VCaP (cell line): ENCODE results near the gene ZDHHC14.

Source experiments
- H3K27ac ChIP-seq: fragments of 450-650 bp; 2 replicates; pipeline ENCODE4 v1.5.1; 2017
- CTCF ChIP-seq: fragments of 450-650 bp; conservative IDR thresholded peaks from 2 replicates; pipeline ENCODE4 v1.5.1; 2017; ENCODE audit warnings: mild to moderate bottlenecking, moderate library complexity

Gene ZDHHC14

GRCh38 chr6:157517601-157518359 is 136.8 kb downstream of the ZDHHC14 start:
- TF ChIP-seq CTCF: no peak
- H3K27ac ChIP-seq: no peak overlapping the region

GRCh38 chr6:157518397-157519250 is 137.6 kb downstream of the ZDHHC14 start:
- TF ChIP-seq CTCF: no peak
- H3K27ac ChIP-seq: no peak overlapping the region

DNA sequence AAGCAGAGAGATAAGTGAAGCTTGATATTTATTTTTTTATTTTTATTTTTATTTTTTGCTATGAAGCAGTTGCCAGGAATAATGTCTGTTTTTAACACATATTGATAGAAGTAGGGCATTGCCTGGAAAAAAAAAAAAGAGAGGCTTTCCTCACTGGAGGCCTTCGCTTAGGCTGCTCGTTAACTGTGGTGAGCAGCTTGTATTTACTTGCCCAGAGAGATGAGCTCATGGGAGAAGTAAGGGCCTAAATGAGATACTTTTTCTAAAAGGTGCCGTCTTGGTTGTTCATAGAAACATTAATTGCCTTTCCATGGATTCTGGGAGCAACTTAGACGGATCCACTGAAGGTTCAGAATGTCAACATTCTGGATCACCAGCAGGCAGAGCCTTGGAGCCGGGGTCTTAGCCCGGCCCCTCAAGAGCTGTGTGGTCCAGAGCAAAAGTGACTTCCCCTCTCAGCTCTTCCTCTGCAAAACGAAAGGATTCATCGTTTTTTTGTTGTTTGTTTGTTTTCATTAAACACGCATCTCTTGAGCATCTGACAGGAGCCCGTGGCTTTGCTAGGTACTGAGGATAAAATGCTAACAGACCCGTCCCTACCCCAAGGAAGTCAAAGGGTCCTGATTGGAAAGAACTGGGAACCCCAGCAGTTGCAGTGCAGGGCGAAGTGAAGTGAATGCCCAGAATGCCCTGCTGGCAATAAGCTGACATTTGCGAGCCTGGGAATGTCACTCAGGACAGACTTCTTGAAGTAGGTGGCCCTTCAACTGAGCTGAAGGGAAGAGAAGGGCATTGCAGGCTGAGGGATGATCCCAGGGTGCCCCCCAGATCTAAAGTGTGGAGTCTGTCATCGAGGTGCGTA is 138.5 kb downstream of the ZDHHC14 start:
- H3K27ac ChIP-seq: no peak overlapping the region
- TF ChIP-seq CTCF: no peak

DNA sequence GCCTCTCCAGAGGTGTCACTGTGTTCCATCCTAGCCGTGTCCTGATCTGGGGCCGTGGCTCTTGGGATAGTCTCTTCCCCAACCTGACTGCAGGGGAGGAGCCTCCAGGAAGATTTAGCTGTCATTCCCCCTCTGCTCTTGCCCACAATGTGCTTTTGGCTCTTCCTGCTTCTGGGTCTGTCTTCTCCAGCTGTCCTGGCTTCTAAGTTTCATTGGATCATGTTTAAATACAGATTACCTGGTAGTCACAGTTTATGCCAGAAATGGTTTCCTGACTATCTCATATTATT is 139.1 kb downstream of the ZDHHC14 start:
- H3K27ac ChIP-seq: no peak overlapping the region
- TF ChIP-seq CTCF: no peak

- TF ChIP-seq CTCF: no peak
- H3K27ac ChIP-seq: no peak overlapping the region
These were observed 139.8 kb downstream of the ZDHHC14 start for GRCh38 chr6:157520596-157521361.

- H3K27ac ChIP-seq: no peak overlapping the region
- TF ChIP-seq CTCF: no peak
These were observed 140.7 kb downstream of the ZDHHC14 start for GRCh38 chr6:157521362-157522335.
